Astrocyte (in vitro differentiated cells and primary cell): ENCODE results near the gene PKD2.

ENCODE experiments used
- CTCF ChIP-seq: IDR thresholded peaks from 2 replicates; pipeline ENCODE4 v1.5.1; 2011; ENCODE audit warnings: low read depth, mild to moderate bottlenecking, inconsistent platforms, low read length, moderate library complexity; ENCODE audit not compliant: insufficient read depth
- EZH2 ChIP-seq: IDR thresholded peaks from 2 replicates; pipeline ENCODE4 v1.6.1; 2012; ENCODE audit warnings: mild to moderate bottlenecking, low read length, inconsistent platforms; ENCODE audit not compliant: insufficient read depth

- no peak for TF ChIP-seq EZH2
- TF ChIP-seq CTCF = no peak
Measured at GRCh38 chr4:87970121-87970520, 37.3 kb upstream of the PKD2 start.
